GM12801 (cell line): ENCODE measurements around the gene NAP1L4.

Experiments used
- TF ChIP-seq, protein P1 (sequence below): IDR thresholded peaks from one replicate; pipeline ENCODE4 v1.5.1; 2011; ENCODE audit warnings: control low read depth; ENCODE audit not compliant: insufficient read length; ENCODE audit errors: extremely low read depth

NAP1L4 gene, protein sequence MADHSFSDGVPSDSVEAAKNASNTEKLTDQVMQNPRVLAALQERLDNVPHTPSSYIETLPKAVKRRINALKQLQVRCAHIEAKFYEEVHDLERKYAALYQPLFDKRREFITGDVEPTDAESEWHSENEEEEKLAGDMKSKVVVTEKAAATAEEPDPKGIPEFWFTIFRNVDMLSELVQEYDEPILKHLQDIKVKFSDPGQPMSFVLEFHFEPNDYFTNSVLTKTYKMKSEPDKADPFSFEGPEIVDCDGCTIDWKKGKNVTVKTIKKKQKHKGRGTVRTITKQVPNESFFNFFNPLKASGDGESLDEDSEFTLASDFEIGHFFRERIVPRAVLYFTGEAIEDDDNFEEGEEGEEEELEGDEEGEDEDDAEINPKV

DNA sequence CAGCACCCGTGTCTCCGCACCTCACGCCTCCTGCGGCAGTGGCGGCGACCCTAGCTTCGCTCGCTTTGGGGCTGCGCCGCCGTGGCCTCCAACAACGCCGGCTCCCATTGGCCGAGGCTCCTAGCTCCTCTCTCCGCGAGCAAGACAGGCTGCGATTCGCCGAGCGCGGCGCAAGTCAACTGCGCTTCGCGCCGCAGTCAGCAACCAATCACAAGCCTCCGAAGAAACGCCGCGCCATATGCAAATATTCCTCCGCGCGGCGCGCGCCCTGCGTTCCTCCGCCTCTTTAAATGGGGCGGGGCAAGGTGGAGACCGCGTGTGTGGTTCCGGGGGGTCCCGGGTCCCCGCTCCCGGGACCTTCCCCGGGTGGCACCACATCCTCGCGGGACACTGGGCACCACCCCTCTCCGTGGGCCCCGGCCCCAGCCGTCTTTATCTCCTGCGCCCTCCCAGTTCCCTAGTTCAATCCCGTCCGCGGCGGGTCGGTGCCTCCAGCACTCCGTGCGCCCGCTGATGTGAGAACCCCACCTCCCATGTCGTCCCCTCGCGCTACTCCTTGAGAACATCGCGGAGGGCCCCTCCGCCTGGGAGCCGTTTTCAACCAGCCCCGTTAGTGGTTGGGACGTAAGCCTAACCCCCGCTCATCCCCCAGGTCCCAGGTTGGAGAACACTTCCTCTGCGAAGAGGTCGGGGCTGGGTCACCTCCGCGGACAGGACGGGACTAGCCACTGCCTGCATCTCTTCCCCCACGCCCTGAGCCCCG lies at the start of gene NAP1L4:
Gene NAP1L4, minus strand, starts transcription at position 96 of the 763 bp plus-strand sequence. CDS start 13,109 bp downstream, outside the sequence.
- TF ChIP-seq, protein P1, sequence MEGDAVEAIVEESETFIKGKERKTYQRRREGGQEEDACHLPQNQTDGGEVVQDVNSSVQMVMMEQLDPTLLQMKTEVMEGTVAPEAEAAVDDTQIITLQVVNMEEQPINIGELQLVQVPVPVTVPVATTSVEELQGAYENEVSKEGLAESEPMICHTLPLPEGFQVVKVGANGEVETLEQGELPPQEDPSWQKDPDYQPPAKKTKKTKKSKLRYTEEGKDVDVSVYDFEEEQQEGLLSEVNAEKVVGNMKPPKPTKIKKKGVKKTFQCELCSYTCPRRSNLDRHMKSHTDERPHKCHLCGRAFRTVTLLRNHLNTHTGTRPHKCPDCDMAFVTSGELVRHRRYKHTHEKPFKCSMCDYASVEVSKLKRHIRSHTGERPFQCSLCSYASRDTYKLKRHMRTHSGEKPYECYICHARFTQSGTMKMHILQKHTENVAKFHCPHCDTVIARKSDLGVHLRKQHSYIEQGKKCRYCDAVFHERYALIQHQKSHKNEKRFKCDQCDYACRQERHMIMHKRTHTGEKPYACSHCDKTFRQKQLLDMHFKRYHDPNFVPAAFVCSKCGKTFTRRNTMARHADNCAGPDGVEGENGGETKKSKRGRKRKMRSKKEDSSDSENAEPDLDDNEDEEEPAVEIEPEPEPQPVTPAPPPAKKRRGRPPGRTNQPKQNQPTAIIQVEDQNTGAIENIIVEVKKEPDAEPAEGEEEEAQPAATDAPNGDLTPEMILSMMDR, result no peak

DNA sequence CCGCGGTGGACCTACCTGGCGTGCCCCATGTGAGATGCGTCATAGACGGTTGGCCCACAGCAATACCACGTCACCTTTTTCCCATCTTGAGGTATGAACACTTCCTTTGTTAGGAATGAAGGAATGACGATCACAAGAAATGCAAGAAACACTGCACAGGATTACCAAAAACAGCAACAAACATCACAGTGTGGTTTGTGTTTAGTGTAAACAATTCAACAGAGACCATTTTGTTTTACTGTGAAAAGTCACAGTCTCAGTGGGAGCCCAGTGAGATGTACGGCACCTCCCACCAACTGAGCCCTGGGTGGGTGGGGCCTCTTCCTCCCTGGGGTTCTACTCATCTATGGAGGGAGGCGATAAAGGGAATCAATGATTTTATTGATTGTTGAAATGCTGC lies 48.8 kb upstream of the NAP1L4 start:
- TF ChIP-seq, protein P1, result no peak

DNA sequence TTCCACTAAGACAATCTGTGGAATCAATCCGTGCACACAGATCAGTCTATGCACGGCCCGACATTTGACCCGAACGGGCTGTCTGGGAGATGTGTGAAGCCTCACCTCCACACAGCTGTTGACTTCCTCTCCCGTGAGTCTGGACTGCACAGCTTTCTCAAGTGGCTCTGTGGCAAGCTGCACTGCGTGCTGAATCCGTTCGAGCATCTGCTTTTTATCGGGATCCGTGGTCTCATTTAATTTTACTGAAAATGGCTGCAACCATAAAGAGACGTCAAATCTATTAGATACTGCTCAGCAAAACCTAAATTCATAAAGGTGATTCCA lies 45.8 kb upstream of the NAP1L4 start:
- TF ChIP-seq, protein P1, result no peak

DNA sequence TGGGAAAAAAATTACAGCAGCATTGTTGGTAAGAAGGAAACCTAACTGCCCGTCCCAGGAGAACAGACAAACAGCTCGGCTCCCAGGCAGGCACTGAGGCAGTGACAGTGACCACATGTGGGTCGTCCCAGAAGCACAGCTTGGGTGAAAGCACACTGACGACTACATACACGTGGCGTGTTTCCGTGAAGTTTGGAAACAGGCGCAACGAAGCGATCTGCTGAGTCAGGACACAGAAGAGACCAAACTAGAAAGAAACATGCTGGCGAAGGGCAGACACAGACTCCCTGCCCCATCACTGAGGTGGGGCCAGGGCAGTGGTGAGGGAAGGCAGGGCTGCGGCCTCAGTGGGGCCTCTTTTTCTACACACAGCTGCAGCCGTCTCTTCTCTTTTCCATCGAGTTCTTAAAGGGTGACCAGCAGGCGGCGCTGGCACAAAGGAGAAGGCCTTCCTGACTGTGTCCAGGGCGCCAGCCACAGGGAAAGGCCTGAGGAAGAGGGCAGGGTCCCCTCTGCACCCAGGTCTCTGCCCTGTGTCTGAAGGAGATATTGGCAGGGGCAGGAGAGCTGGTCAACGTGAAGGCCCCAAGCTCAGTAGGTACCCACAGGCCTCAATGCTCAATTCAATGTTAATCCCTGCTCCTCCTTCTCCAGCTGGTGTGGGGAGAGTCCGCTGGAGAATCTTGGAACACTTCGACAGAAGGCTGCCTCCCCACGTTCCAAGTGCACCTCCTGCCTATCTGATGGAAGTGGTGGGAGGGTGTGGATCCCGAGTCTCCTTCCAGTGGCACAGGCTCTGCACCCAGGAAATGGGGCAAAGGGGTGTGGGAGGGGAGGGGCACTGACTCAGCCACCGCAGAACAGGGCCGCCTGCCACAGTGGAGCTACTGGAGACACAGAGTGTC lies 45.2 kb upstream of the NAP1L4 start:
- TF ChIP-seq, protein P1, result no peak

DNA sequence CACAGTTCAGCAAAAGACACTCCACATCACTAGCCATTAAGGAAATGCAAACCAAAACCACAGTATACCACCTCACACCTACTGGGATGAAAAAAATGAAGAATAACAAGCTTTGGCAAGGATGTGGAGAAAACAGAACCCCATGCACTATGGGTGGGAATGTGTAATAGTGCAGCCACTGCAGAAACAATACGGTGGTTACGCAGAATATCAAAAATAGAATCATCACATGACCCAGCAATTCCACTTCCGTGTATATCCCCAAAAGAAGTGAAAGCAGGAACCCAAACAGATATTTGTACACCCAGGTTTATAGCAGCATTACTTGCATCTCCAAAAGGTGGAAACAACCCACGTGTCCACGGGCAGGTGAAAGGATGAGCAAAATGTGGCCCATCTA lies 44.3 kb upstream of the NAP1L4 start:
- TF ChIP-seq, protein P1, result no peak

DNA sequence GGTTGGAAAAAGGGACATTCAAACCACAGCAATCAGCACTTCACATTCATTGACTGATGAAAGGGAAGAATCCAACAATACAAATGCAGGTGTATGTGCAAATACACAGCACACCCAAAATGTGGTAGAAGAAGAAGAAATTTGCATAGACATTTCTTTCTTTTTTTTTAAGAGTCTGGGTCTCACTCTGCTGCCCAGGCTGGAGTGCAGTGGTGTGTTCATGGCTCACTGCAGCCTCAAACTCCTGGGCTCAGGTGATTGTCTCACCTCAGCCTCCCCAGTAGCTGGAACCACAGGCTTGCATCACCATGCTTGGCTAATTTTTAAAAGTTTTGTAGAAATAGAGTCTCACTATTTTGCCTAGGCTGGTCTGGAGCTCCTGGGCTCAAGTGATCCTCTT lies 43.2 kb upstream of the NAP1L4 start:
- TF ChIP-seq, protein P1, result no peak
